GM12878 (cell line): ENCODE results near the gene CDKL4. TPM values are rescaled to one million over a fixed set of nuclear protein-coding genes. Genes with fewer than 3 reads are reported as not detected.

Experiments
- ATAC-seq: fragments of 200-7000 bp; cut with Tn5 transposase; 3 replicates; pipeline ENCODE4 v1.9.1; 2020; ENCODE audit warnings: mild to moderate bottlenecking, moderate library complexity
- BruUV-seq: library from RNA; stranded (reverse); fragments of 400-500 nt; replicated peaks from 2 replicates; lab custom pipeline; 2021; lab: Mats Ljungman, UMichigan
- CTCF ChIA-PET: fragments of 300-600 bp; sonication (Branson Sonifier 250); formaldehyde crosslinking; extraction: SDS; loops from one replicate; lab custom pipeline; 2021; ENCODE audit warnings: inconsistent platforms; lab: Yijun Ruan, JAX
- POLR2A ChIA-PET: fragments of 350-600 bp; formaldehyde crosslinking; extraction: SDS; loops from one replicate; lab custom pipeline; 2021; ENCODE audit warnings: inconsistent platforms; lab: Charles Lee
- RAD21 ChIA-PET: fragments of 300-600 bp; sonication (Branson Sonifier 250); formaldehyde crosslinking; loops from one replicate; lab custom pipeline; 2023; ENCODE audit warnings: antibody characterized with exemption; ENCODE audit not compliant: unreplicated experiment; lab: Charles Lee
- SMC1A ChIA-PET: fragments of 300-600 bp; sonication (Branson Sonifier 250); formaldehyde crosslinking; loops from one replicate; lab custom pipeline; 2023; ENCODE audit not compliant: unreplicated experiment, uncharacterized antibody; lab: Charles Lee
- DNase-seq: peaks from one replicate; pipeline ENCODE4 v3.0.0-alpha.2; 2011; ENCODE audit warnings: low read depth, low spot score
- FAIRE-seq: peaks from 3 replicates; lab custom pipeline; 2011; peaks lifted over from hg19 to GRCh38; lab: Jason Lieb, UNC
- H2AFZ ChIP-seq: 2 replicates; pipeline ENCODE4 v1.6.0; 2011; ENCODE audit warnings: low read depth, low read length, control low read depth; ENCODE audit not compliant: control insufficient read depth
- H3K27ac ChIP-seq: 2 replicates; pipeline ENCODE4 v1.5.1; 2011; ENCODE audit warnings: control low read depth; ENCODE audit not compliant: control insufficient read depth, insufficient read depth
- H3K27me3 ChIP-seq, 2 experiments: replicated peaks in 1 of 2; 2 replicates each; pipeline versions ENCODE4 v1.6.0 to v1.6.1; 2011; ENCODE audit warnings: low read length in 1 of 2; ENCODE audit not compliant: control insufficient read depth in 2 of 2, insufficient read depth in 2 of 2
- H3K36me3 ChIP-seq, 2 experiments: 2 replicates each; pipeline ENCODE4 v1.5.1; 2011; ENCODE audit warnings: low read length in 1 of 2; ENCODE audit not compliant: control insufficient read depth in 2 of 2, insufficient read depth in 2 of 2
- H3K4me1 ChIP-seq: 2 replicates; pipeline ENCODE4 v1.6.1; 2011; ENCODE audit warnings: mild to moderate bottlenecking, low read length, moderate library complexity, mixed read lengths; ENCODE audit not compliant: control insufficient read depth, insufficient read depth
- H3K4me2 ChIP-seq: 2 replicates; pipeline ENCODE4 v1.6.0; 2011; ENCODE audit warnings: control low read depth; ENCODE audit not compliant: control insufficient read depth, insufficient read depth
- H3K4me3 ChIP-seq: fragments of 200-600 bp; sonication (generic); 2 replicates; pipeline ENCODE4 v1.5.1; 2016
- H3K79me2 ChIP-seq: 2 replicates; pipeline ENCODE4 v1.6.0; 2011; ENCODE audit warnings: low read length; ENCODE audit not compliant: control insufficient read depth, insufficient read depth
- H3K9ac ChIP-seq: 2 replicates; pipeline ENCODE4 v1.8.0; 2011; ENCODE audit warnings: low read length, control low read depth, mixed read lengths; ENCODE audit not compliant: control insufficient read depth, insufficient read depth
- H3K9me3 ChIP-seq: replicated peaks from 3 replicates; pipeline ENCODE4 v1.5.1; 2011; ENCODE audit warnings: mild to moderate bottlenecking, low read length; ENCODE audit not compliant: control insufficient read depth, insufficient read depth
- H4K20me1 ChIP-seq: 2 replicates; pipeline ENCODE4 v1.6.0; 2011; ENCODE audit not compliant: control insufficient read depth, insufficient read depth
- CREB1 ChIP-seq: IDR thresholded peaks from 2 replicates; pipeline ENCODE4 v1.6.1; 2012; ENCODE audit warnings: low read depth, mild to moderate bottlenecking, inconsistent platforms
- HDGF ChIP-seq: fragments of 450-650 bp; IDR thresholded peaks from 2 replicates; pipeline ENCODE4 v1.6.1; 2016; ENCODE audit warnings: antibody characterized with exemption
- IRF4 ChIP-seq: IDR thresholded peaks from 2 replicates; pipeline ENCODE4 v1.6.1; 2011; ENCODE audit warnings: low read depth, low read length
- NR2C1 ChIP-seq: fragments of 450-650 bp; IDR thresholded peaks from 2 replicates; pipeline ENCODE4 v1.6.1; 2017; ENCODE audit warnings: antibody characterized with exemption, mild to moderate bottlenecking, moderate library complexity
- NRF1 ChIP-seq: conservative IDR thresholded peaks from 2 replicates; pipeline ENCODE4 v1.6.1; 2011; ENCODE audit warnings: mild to moderate bottlenecking, low read depth, low read length, improper control_type of control experiment
- PAX8 ChIP-seq: fragments of 450-650 bp; IDR thresholded peaks from 2 replicates; pipeline ENCODE4 v1.6.1; 2017; ENCODE audit warnings: mild to moderate bottlenecking, moderate library complexity
- POLR2A ChIP-seq: IDR thresholded peaks from 2 replicates; pipeline ENCODE4 v1.6.1; 2011; ENCODE audit warnings: low read depth, mild to moderate bottlenecking, low read length
- RFX5 ChIP-seq: IDR thresholded peaks from 2 replicates; pipeline ENCODE4 v1.6.1; 2011; ENCODE audit warnings: low read depth, low read length, improper control_type of control experiment
- SMC3 ChIP-seq: IDR thresholded peaks from 2 replicates; pipeline ENCODE4 v1.6.1; 2011; ENCODE audit warnings: low read length, improper control_type of control experiment, borderline replicate concordance
- TAF1 ChIP-seq: IDR thresholded peaks from 2 replicates; pipeline ENCODE4 v1.6.1; 2011; ENCODE audit warnings: mild to moderate bottlenecking, low read depth, low read length, borderline replicate concordance
- TCF12 ChIP-seq: IDR thresholded peaks from 2 replicates; pipeline ENCODE4 v1.6.1; 2011; ENCODE audit warnings: low read depth, mild to moderate bottlenecking, low read length
- TCF7 ChIP-seq: IDR thresholded peaks from 2 replicates; pipeline ENCODE4 v1.6.1; 2014; ENCODE audit warnings: antibody characterized with exemption, borderline replicate concordance
- USF1 ChIP-seq: IDR thresholded peaks from 2 replicates; pipeline ENCODE4 v1.6.1; 2011; ENCODE audit warnings: borderline replicate concordance, low read depth, mild to moderate bottlenecking, moderate library complexity, mixed read lengths, low read length; ENCODE audit not compliant: insufficient read depth; ENCODE audit errors: extremely low read length
- ZZZ3 ChIP-seq: IDR thresholded peaks from 2 replicates; pipeline ENCODE4 v1.6.1; 2011; ENCODE audit warnings: low read depth; ENCODE audit not compliant: control insufficient read depth, insufficient read length
- WGBS: methylation state at CpG from one replicate; pipeline ENCODE4 v1.1.6; 2016; ENCODE audit warnings: low lambda C conversion rate; ENCODE audit not compliant: insufficient replicate concordance, insufficient coverage; ENCODE audit errors: missing lambda C conversion rate; 5-methylcytosine and 5-hydroxymethylcytosine counted together
- in situ Hi-C: fragments of 300-500 bp; cut with MboI; formaldehyde crosslinking; loops from 9 replicates; pipeline ENCODE4 v1.14.3; 2018; ENCODE audit warnings: mixed read lengths
- intact Hi-C: fragments of 100-400 bp; cut with micrococcal nuclease; formaldehyde crosslinking; loops from one replicate; pipeline ENCODE4 v1.14.2; 2022; ENCODE audit not compliant: unreplicated experiment
- polyA plus RNA-seq, 11 experiments: library from polyadenylated mRNA; depleted of rRNA in 4 of 11; unstranded in 6 of 11; stranded (reverse) in 5 of 11; fragments of >200 nt; fragmentation: Nextera tagmentation in 4 of 11; fragmentation: Illumina TruSeq in 1 of 11; extraction: Ambion mirVana in 4 of 11; extraction: Trizol in 1 of 11; gene quantifications; 1 replicate in 1 of 11; 2 replicates in 10 of 11; pipeline versions ENCODE4 v1.2.1 to v1.2.3, GENCODE V29; 2011 to 2016; ENCODE audit warnings: inconsistent platforms in 2 of 11, missing spikeins in 2 of 11, low read depth in 1 of 11
- total RNA-seq, 4 experiments: library from RNA; depleted of rRNA in 3 of 4; stranded (reverse); fragments of >200 nt in 3 of 4; fragmentation: Illumina TruSeq in 1 of 4; extraction: Trizol in 1 of 4; gene quantifications; 2 replicates each; pipeline versions ENCODE4 v1.2.1 to v1.2.3, GENCODE V29; 2013 to 2021

The CDKL4 gene
- total and polyA plus RNA-seq, 10 of the 15 experiments (the other 5 are each of a cell fraction or from before 2014, with no cell fraction given): not detected

- no peak for TF ChIP-seq USF1
- TF ChIP-seq IRF4: no peak
- TF ChIP-seq TCF7: no peak
- no peak for TF ChIP-seq NR2C1
- TF ChIP-seq TAF1: no peak
- TF ChIP-seq ZZZ3: no peak
- no peak for TF ChIP-seq SMC3
- no peak for TF ChIP-seq CREB1
- TF ChIP-seq TCF12: no peak
These were observed 97.8 kb downstream of the CDKL4 start (continued) for GRCh38 chr2:39145906-39146421.

DNA sequence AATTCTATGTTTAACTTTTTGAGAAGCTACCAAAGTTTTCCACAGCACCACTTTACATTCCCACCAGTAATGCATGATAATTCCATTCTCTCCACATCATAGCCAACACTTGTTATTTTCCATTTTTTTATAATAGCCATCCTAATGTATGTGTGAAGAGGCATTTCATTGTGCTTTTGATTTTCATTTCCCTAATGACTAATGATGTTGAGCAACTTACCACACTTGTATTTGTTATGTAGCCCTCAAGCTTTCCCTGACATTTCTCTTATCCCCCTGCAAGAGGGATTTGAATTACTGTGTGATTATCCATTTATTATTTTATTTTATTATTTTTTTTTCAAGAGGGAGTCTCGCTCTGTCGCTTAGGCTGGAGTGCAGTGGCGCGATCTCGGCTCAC is 99.4 kb downstream of the CDKL4 start:
- peaks cover 5% of the 10 kb centered on the region for H3K4me1 ChIP-seq
- BruUV-seq: no TSS peak
- no peaks in the 10 kb centered on the region for H3K9me3 ChIP-seq
- RAD21 ChIA-PET: no interaction called here
- intact Hi-C loops (no loop called here), in situ Hi-C loops (no loop called here)
- H4K20me1 ChIP-seq: no peaks in the 10 kb centered on the region
- POLR2A ChIA-PET: no interaction called here
- no peak for ATAC-seq
- CTCF ChIA-PET: no interaction called here
- SMC1A ChIA-PET: interaction anchor here (1.2 kb wide), 1 partner anchor 11 kb away, joined by 4 read pairs; no protein-coding TSS in a partner anchor
- 100% methylated on average over 5 of the region's 5 CpGs for WGBS
- no peak overlapping the region for H3K4me2 ChIP-seq
- no peak overlapping the region for H3K9ac ChIP-seq
- no peaks in the 10 kb centered on the region for H3K79me2 ChIP-seq
- no peaks in the 10 kb centered on the region for H3K36me3 ChIP-seq
- no peak for FAIRE-seq
- no peak overlapping the region for H3K4me3 ChIP-seq
- TF ChIP-seq POLR2A: no peak
- TF ChIP-seq TAF1: no peak
- TF ChIP-seq HDGF: no peak
- TF ChIP-seq NRF1: no peak
- TF ChIP-seq RFX5: no peak
- TF ChIP-seq PAX8: no peak
- no peak overlapping the region for H2AFZ ChIP-seq
- H3K27me3 ChIP-seq: no peaks in the 10 kb centered on the region; a peak in 1 of 4 replicates
- DNase-seq: no peak
- no peak overlapping the region for H3K27ac ChIP-seq
